GM15510 (cell line): ENCODE data around the gene WNT9A.

Experiments used
- POLR2A ChIP-seq: IDR thresholded peaks from 3 replicates; pipeline ENCODE4 v1.6.1; 2011; ENCODE audit warnings: borderline replicate concordance; ENCODE audit not compliant: insufficient read length; ENCODE audit errors: extremely low read depth

Gene WNT9A

DNA sequence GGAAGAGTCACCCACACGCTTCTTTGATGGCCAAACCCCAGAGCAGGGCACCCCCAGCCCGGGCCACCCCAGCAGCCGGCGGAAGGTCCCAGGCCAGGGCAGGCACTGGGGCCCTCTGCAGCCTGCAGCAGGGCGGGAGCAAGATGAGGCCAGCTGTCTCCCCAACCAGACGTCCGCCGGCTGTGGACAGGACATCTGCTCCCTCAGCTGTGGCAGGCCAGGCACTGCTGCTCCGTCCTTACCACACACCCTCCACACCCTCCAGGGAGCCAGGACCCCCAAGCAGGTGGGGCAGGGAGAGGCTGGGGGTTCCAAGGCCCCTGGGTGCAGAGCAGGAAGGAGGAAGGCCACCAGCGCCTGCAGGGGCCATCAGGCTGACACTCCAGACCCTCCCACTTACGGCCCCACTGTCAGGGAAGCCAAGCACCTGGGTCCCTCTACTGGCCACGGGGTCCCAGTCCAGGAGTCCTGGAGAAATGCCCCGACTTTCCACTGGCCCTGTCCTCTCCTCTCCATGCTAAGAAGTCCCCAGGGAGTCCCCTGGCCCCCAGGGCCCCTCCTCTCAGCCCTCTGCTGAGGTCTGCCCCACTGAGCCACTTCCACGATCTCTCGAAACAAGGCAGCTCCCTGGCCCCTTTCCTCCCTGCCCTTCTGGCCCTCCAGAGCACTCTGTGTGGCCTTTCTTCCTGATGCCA, 5.6 kb downstream of the WNT9A start:
- no peak for TF ChIP-seq POLR2A

GRCh38 chr1:227941509-227942020, 6.2 kb downstream of the WNT9A start:
- no peak for TF ChIP-seq POLR2A

DNA sequence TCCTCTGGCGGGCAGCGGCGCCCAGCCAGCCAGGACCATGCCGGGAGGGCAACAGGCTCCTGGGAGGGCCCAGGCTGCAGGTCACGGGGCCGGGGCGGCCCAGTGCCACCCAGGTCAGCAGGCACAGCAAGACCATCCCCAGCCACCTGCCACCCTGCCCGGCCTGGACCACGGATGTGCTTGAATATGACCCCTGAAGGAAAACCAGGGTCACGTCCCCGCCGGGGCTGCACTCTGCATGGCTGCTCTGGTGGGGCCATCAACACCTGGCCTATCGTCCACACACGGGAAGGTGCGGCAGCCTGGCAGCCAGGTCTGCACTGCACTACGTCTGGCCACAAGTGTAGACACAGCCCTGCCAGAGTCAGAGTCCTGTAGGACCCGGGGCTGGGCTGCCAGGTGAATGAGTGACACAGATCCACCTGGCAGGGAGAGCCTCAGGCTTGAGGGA, 6.9 kb downstream of the WNT9A start:
- no peak for TF ChIP-seq POLR2A

GRCh38 chr1:227939791-227940771, 7.7 kb downstream of the WNT9A start:
- TF ChIP-seq POLR2A, result no peak

DNA sequence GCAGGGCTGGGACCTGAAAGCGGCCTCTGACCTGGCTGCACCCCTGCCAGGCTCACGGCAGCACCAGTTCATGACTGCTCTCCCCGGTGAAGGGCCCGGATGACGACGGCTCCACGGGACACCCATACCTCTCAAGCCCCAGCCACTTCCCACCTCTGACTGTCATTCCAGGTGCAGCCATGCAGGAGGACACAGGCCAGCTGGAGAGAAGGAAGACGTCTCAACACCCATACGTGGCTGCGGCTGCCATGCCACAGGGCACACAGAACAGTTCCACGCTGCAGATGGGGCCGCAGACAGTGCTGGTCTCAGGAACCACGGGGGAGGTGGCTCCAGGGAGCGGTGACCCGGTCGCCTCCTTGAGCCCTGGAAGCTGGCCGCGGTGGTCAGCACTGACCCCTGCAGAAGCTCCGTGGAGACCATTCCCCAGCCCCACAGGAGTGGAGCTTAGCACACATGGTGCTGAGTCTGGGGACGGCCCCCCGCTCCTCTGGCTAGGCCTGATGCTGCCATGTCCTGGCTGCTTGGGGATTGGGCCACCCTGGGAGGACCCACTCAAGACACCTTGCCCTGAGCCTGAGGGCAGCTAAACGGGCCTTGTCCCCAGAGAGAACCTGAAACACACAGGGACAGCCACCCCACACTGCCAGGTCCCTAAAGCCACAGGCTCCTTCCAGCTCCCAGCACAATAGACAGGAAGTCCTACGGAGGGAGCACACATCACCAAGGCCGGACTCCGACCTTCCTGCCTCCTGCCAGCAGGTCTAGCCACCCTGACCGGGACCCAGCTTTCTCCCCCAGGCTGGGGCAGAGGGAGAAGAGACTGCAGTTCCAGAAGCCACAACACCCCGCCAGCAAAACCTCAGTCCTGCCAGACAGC, 8.6 kb downstream of the WNT9A start:
- TF ChIP-seq POLR2A, result no peak

- no peak for TF ChIP-seq POLR2A
These were observed 9.5 kb downstream of the WNT9A start for GRCh38 chr1:227938276-227938675.

DNA sequence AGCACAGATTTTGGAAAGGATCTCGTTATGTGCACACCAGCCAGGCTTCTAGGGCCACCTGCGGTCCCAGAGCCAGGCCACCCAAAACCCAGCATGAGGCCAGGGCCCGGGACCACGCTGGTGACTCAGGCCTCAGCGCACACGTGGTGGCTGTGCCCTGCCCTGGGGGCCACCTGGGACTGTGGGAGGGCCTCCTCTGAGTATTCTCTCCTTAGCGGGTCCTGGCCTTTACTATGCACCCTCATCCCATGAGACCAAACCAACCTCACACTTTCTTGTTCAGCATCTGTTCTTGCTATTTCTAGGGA, 9.9 kb downstream of the WNT9A start:
- no peak for TF ChIP-seq POLR2A

GRCh38 chr1:227937031-227937837, 10.5 kb downstream of the WNT9A start:
- no peak for TF ChIP-seq POLR2A

GRCh38 chr1:227935826-227936225, 11.9 kb downstream of the WNT9A start:
- no peak for TF ChIP-seq POLR2A

DNA sequence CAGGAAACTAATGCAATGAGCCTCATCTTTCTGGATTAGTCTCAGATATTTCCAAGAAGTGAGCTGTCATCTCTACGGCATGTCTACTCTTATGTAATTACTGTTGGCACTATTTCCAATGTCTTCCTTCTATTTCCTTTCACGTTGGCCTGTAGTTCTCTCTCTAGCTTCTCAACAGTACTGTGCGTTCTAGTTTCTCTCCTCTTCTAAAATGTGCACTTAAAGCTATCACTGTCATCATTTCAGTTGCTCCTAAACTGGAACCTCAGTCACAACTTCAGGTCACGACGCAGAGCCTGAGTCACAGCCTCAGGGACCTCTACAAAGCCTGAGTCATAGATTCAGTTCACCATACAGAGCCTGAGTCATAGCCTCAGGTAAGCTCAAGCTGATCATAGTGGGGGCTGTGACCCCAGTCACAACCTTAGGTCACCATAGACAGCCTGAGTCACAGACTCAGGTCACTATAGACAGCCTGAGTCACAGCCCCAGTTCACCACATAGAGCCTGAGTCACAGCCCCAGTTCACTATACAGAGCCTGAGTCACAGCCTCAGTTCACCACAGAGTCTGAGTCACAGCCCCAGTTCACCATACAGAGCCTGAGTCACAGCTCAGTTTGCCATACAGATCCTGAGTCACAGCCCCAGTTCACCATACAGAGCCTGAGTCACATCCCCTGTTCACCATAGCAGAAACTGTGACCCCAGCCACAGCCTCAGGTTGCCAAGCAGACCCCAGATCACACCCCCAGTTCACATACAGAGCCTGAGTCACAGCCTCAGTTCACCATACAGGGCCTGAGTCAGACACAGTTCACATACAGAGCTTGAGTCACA, 13.0 kb downstream of the WNT9A start:
- TF ChIP-seq POLR2A, result no peak

- TF ChIP-seq POLR2A, result no peak
These were observed 17.8 kb downstream of the WNT9A start for GRCh38 chr1:227929751-227930472.

DNA sequence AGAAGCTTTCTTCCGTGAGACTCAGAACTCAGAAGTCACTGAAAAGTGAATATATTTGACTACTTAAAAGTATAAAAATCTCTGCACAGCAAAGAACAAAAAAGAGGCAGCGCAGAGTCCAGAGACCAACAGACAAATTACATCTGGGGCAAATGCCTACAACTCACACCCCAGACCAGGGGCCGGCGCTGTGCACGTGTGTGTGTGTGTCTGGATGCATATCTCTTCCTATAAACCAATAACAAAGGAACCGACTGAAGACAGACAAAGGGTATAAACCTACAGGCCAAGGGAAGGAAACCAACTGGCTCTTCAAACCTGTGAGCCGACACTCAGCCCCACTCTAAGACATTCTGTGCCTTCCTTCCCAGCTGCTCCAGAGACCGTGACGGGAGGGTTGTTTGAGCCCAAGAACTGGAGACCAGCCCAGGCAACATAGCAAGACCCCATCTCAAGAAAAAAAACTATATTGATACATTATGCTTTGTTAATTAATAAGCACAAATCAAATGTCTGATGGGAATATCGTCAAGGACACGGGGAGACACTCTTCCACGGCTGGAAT, 18.8 kb downstream of the WNT9A start:
- TF ChIP-seq POLR2A, result no peak
